ENCODE results near the gene CGA.

CGA gene

DNA sequence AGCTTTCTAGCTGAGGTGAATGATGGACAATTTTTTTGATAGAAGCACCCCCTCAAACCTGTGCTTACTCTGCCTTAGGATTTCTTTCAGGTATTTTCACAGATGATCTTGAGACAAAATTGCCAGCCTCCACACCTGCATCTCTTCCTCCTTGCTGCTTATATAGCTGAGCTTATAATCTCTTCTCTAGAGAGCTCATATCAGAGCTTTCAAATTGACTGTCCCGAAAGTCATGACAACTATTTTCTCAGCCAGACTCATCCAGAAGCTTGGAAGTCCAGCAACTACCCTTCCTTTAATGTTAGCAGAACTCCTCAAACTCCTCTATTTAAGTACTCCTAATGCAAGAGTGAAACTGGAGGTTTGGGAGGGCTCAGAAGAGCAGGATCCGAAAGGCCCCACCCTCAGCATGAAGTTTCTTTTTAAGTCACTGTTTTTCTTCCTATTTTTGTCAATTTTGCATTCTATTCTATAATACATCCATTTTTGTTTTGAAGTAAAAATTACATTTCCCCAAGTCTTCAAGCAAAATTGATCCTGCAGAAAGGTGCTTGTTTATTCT, 12.7 kb downstream of the CGA start:
- DNase-seq, result no peak

DNA sequence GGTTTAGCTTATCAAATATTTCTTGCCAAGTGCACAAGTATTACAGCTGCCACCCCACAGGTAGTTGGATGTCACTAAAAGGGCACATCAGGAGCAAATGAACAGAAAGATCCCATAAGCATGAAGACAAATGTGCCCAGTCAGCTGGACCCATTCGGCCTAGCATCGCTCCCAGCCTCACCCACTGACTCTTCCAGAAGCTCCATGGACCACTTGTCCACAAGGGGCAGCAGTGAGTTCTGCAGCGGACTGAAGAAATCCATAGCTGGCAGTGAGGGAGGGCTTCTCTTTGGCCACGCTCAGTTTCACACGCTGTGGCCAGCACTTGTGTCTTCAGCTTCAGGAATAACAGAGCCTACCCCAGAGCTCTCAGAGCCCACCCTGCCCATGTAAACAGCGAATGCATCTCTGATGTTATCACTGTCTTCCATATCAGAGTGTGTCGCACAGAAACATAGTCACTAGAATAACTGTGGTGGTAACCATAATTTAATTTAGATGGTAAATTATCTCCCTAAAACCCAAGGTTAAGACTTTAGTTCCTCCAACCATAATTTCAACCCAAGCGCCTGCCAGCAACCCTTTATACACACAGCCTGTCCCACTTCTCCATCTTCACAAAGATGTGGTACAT, 15.8 kb downstream of the CGA start:
- no peak for DNase-seq

DNA sequence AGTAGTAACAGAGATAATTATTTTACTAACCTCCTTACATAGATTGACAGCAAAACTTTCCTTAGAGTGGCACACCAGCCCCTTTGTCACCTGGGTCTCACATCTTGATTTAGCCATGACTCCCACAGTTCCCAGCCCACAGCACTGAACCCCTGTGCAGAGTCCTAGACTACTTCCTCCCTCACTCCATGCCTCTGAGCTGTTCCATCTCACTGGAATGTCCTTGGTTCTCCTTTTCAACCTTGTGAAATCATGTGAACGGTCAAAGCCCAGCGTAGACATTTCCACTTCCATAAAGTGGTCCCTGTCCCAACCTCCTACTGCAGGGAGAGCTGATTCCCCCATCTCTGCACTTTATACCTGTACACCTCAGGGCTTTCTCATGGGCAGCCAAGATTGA, 19.7 kb downstream of the CGA start:
- no peak for DNase-seq

DNA sequence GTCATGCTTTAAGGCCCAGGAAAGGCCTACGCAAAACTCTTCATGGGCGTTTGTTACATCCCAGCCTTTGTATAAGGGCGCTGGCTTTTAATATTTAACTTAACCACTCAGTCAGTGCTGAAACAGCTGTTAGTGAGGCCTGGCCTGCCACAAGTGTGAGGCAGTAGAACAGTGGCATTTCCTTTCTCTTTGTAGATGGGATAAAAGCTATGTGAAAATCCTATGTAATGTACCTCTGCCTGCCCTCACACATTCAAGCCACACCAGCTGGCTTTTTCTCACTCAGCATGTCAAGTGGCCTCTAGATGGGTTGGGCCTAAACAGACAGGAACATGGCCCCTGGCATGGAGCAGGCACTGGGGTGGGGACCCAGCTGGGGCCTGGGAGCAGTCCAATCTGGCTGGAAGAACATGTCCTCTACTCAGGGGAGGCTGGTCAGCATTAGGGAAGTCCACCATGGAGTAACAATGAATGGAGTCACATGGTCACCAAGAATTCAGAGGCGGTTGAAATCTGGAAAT, 20.7 kb downstream of the CGA start:
- DNase-seq, result no peak

DNA sequence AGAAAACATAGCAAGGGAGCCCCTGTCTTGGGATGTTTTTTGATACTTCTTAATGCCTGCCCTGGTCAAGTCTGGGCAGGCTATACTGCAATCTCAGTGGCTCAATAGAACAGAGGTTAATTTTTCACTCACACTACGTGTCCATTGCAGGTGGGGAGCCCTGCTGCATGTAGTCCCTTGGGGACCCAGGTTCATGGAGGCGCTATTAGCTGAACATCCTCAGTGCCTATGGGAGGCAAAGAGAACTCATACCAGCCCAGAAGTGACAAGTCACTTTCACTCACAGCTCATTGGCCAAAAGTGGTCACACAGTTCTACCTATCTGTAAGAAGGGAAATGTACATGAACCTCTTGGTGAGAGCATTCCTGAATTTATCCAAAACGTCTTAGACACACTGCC, 23.2 kb downstream of the CGA start:
- no peak for DNase-seq

DNA sequence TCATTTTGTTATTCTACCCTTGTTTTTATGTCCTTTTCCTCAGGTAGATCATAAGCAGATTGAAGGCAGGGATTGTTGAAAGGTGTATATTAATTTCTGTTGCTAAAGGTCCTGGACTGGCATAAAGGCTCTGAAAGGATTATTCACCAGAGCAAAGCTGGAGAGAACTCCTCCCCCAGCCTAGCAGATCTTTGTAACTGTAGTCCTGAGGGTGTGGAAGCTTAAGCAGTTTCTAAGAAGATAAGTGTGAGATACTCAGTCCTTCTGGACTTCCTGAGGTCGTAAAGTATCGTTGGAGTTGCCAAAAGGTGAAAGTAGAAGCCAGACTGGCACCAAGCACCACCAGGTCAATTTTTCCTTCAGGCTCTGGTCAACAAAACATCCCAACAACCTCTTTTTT, 24.2 kb downstream of the CGA start:
- no peak for DNase-seq

DNA sequence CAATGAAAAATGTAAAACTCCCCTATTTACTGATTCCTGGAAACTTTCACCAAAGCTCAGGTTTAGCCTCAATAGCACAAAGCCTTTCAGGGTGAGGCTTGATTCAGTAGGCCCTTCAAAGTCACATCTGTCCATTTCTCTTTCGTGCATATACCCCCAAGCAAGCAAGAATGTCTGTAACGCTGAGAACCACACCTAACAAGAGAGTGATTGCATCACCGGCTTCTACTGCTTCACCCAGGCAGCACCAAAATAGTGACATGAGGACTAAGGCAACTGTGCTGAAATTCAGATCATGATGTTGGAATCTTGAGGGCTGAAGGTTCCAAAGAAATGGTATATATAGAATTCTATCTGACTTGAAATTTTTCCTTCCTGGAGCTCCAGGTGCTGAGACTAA, 26.1 kb downstream of the CGA start:
- DNase-seq, result no peak

DNA sequence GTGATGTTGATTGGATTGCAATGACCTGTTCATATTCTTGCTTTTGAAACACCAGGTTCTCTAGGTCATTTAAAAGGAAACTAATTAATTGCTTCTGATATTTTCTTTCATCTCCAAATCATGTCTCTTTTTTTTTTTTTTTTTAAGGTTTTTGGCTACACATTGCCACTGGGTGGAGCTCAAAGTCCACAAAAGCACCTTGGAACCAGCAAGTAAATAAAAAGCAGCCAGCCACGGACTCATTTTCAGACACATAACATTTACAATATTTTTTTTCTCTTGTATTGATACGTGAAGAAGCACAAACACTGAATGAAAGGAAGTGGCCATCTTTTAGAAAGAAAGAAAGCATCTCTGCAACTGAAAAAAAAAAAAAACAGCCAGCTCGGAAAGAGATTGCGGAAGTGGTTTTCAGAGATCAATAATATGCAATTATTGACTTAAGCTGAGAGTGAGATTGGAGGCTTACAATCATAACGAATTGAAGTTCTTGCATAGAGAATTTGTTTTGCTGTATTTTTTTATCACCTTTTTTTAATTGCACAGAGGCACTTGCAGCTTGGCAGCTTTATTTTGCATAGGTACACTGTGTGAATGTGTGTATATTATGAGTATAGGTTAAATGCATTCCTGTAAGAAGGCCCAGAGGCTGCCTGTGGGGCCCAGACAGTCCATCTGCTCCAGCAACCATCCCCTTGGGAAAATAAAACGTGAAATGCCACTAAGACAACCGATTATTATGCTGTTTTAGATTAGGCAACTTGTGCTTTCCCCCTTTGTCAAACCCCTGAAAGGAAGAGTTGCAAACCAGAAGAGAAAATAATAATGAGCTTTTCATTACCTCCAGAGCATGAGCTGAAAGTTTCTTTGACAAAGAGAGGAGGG, 28.2 kb downstream of the CGA start:
- no peak for DNase-seq

DNA sequence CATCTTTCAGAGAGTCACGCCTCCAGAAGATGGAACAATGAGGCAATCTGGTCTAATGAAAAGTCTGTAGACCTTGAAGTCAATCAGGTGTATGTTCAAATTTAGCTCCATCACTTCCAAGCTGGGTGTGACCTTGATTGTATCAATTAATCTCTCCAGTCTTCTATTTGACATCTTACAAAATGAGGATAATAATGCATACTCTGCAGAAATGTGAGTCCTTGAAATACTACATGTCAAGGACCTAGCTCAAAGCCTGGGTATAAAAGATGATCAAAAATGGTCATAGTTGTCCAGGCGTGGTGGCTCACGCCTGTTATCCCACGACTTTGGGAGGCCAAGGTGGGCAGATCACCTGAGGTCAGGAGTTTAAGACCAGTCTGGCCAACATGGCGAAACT, 29.8 kb downstream of the CGA start:
- no peak for DNase-seq

DNA sequence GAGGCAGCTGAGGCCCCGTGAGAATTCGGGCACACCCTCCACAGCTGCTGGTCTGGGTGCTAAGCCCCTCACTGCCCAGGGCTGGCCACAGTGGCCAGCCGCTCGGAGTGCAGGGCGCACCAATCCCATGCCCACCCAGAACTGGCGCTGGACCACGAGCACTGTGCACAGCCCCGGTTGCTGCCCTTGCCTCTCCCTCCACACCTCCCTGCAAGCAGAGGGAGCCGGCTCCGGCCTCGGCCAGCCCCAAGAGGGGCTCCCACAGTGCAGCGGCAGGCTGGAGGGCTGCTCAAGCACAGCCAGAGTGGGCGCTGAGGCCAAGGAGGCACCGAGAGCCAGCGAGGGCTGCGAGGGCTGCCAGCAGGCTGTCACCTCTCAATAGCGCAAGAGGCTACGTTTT, 35.0 kb downstream of the CGA start:
- DNase-seq, result no peak

DNA sequence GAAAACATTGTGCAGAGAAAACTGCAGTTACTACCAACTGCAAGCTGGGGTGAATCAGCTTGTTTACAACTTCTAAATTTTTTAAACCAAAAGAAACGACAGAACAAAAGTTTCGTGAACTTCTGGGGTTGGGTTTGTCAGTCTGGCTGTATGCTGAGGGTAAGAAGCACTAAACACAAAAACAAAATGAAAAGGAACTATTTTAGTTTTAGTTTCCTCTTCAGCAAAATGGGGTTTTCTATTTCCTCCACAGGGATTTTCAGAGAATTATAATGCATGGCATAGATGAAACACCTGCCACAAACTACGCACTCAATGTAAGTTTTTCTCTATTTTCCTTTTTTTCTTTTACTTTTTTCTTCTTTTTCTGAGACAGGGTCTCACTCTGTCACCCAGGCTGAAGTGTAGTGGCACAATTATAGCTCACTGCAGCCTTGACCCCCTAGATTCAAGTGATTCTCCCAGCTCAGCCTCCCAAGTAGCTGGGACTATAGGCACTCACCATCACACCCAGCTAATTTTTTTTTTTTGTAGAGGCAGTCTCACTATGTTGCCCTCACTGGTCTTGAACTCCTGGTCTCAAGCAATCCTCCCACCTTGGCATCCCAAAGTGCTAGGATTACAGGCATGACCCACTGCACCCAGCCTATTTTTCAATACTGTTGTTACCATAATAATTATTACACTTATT, 40.6 kb downstream of the CGA start:
- no peak for DNase-seq

DNA sequence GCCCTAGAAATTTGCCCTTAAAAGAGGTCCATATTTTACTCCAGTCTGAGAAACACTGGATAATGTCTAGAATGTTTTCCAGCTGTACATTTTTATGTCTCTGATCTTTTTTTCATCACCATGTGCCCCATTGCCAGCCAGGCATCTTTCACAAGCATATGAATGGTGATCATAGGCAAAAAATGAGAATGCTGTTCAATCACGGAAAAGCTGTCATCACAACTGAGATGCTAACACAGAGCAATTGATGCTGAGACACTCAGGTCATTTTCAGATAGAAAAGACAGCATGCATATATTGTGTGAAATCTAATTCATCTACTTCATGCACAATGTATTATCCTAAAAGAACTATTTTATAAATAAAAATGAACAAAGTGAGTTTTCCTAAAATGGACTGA, 41.6 kb downstream of the CGA start:
- no peak for DNase-seq

DNA sequence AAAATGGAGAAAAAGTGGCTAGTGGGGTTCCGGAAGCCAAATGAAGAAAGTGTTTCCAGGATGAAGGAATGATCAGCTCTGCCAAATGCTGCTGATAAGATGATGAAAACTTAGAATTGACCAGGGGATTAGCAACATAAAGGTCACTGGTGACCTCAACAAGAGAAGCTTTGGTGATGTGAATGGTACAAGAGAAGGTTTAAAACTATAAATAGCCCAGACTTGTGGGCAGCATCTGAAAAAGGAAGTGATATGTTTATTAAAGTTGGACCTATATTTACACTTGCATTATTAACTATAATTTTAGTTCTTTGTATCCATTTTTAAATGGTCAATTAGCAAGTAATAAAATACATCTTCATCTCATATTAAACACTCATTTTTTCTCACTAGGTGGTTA, 45.1 kb downstream of the CGA start:
- no peak for DNase-seq

DNA sequence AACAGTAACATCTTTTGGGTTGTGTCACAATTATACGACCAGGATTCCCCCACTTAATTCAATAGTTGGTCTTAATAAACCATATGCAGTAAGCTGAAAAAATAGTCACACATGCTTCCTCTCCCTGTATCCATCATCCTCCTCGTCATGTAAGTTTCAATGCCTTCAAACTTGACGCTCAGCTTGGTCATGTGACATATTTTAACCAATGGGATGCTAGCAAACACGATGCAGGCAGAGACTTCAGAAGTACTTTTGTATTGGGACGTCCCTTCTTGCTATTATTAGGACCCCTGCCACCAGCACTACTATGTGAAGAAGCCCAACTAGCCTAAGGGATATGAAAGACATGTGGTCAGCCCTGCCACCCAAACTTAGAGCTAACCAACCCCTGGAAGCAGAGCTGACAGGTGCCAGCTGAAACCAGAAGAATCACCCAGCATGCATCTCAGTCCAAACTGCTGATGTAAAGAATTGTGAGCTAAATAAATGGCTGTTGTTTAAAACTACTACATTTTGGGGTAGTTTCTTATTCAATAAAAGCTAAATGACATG, 49.3 kb downstream of the CGA start:
- no peak for DNase-seq

DNA sequence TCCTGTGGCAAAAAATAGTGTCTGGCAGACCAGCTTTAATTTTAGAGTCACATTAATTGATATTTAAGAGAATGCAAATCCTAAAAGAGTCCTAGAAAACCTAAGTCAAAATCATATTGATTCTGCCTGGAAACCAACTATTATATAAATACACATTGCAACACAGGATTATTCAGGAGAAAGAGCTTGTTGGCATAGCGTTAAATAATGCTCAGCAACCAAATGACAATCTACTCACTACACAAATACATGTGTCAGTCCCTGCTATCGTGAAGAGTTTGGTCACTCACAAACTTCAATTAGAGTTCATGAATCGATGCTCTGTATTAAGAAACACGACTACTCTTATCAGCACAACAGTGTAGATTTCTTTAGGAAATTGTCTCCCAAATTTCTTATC, 54.2 kb downstream of the CGA start:
- DNase-seq, result no peak

All from GDM1 (cell line).